HEK293 (cell line): ENCODE data around the gene CFAP119.

ENCODE experiments used
- CTCF ChIA-PET: fragments of 350-600 bp; formaldehyde crosslinking; extraction: SDS; loops from one replicate; lab custom pipeline; 2021; ENCODE audit warnings: antibody characterized with exemption; lab: Yijun Ruan, JAX
- POLR2A ChIA-PET: fragments of 300-600 bp; formaldehyde crosslinking; extraction: SDS; loops from one replicate; lab custom pipeline; 2020; ENCODE audit warnings: antibody characterized with exemption, inconsistent platforms; lab: Yijun Ruan, JAX
- H3K27ac ChIP-seq: fragments of 200-500 bp; sonication (Bioruptor generic); 2 replicates; pipeline ENCODE4 v1.5.1; 2014; ENCODE audit warnings: low read depth, low read length, control low read depth, inconsistent platforms; ENCODE audit errors: extremely low read depth
- H3K36me3 ChIP-seq, 2 experiments: fragments of 200-500 bp in 1 of 2; sonication (Bioruptor generic) in 1 of 2; 1 replicate in 1 of 2; 2 replicates in 1 of 2; pipeline ENCODE4 v1.5.1; 2014 to 2017; ENCODE audit warnings: inconsistent platforms in 2 of 2, low read length in 2 of 2; ENCODE audit not compliant: control insufficient read depth in 2 of 2, insufficient read depth in 1 of 2
- H3K4me1 ChIP-seq: fragments of 200-500 bp; sonication (Bioruptor generic); 2 replicates; pipeline ENCODE4 v1.5.1; 2014; ENCODE audit warnings: mild to moderate bottlenecking, low read length, inconsistent platforms; ENCODE audit not compliant: control insufficient read depth, insufficient read depth
- H3K4me3 ChIP-seq: 2 replicates; pipeline ENCODE4 v1.5.1; 2011; ENCODE audit warnings: low read depth, mild to moderate bottlenecking, control low read depth, low read length, moderate library complexity
- H3K9me3 ChIP-seq: fragments of 200-500 bp; sonication (Bioruptor generic); 2 replicates; pipeline ENCODE4 v1.5.1; 2014; ENCODE audit warnings: low read depth, low read length, inconsistent platforms; ENCODE audit not compliant: control insufficient read depth, insufficient read depth
- HOXD13 ChIP-seq: sonication (generic); formaldehyde crosslinking; IDR thresholded peaks from 2 replicates; pipeline ENCODE4 v1.8.0; 2022; ENCODE audit warnings: missing genetic modification reagents, borderline replicate concordance
- KLF8 ChIP-seq: fragments of 450-650 bp; formaldehyde crosslinking; IDR thresholded peaks from 2 replicates; pipeline ENCODE4 v1.5.1; 2016; ENCODE audit warnings: missing biosample characterization, missing genetic modification characterization
- MZF1 ChIP-seq: fragments of 450-650 bp; formaldehyde crosslinking; IDR thresholded peaks from 2 replicates; pipeline ENCODE4 v1.5.1; 2017; ENCODE audit warnings: missing biosample characterization, missing genetic modification characterization, borderline replicate concordance
- ZBTB10 ChIP-seq: fragments of 450-650 bp; formaldehyde crosslinking; IDR thresholded peaks from 2 replicates; pipeline ENCODE4 v1.5.1; 2016; ENCODE audit warnings: missing biosample characterization, missing genetic modification characterization
- ZBTB17 ChIP-seq: fragments of 450-650 bp; formaldehyde crosslinking; IDR thresholded peaks from 2 replicates; pipeline ENCODE4 v1.5.1; 2016; ENCODE audit warnings: missing biosample characterization, missing genetic modification characterization
- ZBTB20 ChIP-seq: fragments of 450-650 bp; formaldehyde crosslinking; IDR thresholded peaks from 2 replicates; pipeline ENCODE4 v1.5.1; 2016; ENCODE audit warnings: missing biosample characterization, missing genetic modification characterization
- ZFP41 ChIP-seq: fragments of 450-650 bp; formaldehyde crosslinking; IDR thresholded peaks from 2 replicates; pipeline ENCODE4 v1.5.1; 2016; ENCODE audit warnings: missing biosample characterization, missing genetic modification characterization, borderline replicate concordance
- ZNF148 ChIP-seq: fragments of 450-650 bp; formaldehyde crosslinking; IDR thresholded peaks from 2 replicates; pipeline ENCODE4 v1.5.0; 2017; ENCODE audit warnings: missing biosample characterization, missing genetic modification characterization, borderline replicate concordance
- ZNF174 ChIP-seq: fragments of 450-650 bp; formaldehyde crosslinking; IDR thresholded peaks from 2 replicates; pipeline ENCODE4 v1.5.0; 2017; ENCODE audit warnings: missing biosample characterization, mild to moderate bottlenecking, missing genetic modification characterization
- ZNF335 ChIP-seq: fragments of 450-650 bp; formaldehyde crosslinking; conservative IDR thresholded peaks from 2 replicates; pipeline ENCODE4 v1.5.1; 2016; ENCODE audit warnings: missing biosample characterization, missing genetic modification characterization
- ZNF394 ChIP-seq: fragments of 450-650 bp; formaldehyde crosslinking; IDR thresholded peaks from 2 replicates; pipeline ENCODE4 v1.5.1; 2016; ENCODE audit warnings: missing biosample characterization, missing genetic modification characterization, mild to moderate bottlenecking, moderate library complexity, borderline replicate concordance
- ZNF433 ChIP-seq: fragments of 450-650 bp; formaldehyde crosslinking; IDR thresholded peaks from 2 replicates; pipeline ENCODE4 v1.5.1; 2016; ENCODE audit warnings: missing biosample characterization, missing genetic modification characterization, low read depth
- ZNF449 ChIP-seq: fragments of 450-650 bp; formaldehyde crosslinking; IDR thresholded peaks from 2 replicates; pipeline ENCODE4 v1.5.1; 2017; ENCODE audit warnings: missing biosample characterization, mild to moderate bottlenecking, missing genetic modification characterization, moderate library complexity
- ZNF473 ChIP-seq: fragments of 450-650 bp; formaldehyde crosslinking; IDR thresholded peaks from 2 replicates; pipeline ENCODE4 v1.5.1; 2017; ENCODE audit warnings: missing biosample characterization, missing genetic modification characterization
- ZNF530 ChIP-seq: fragments of 450-650 bp; formaldehyde crosslinking; IDR thresholded peaks from 2 replicates; pipeline ENCODE4 v1.5.1; 2016; ENCODE audit warnings: low read depth, missing biosample characterization, missing genetic modification characterization
- ZNF580 ChIP-seq: fragments of 450-650 bp; formaldehyde crosslinking; IDR thresholded peaks from 2 replicates; pipeline ENCODE4 v1.5.1; 2016; ENCODE audit warnings: missing biosample characterization, missing genetic modification characterization
- ZNF654 ChIP-seq: fragments of 450-650 bp; formaldehyde crosslinking; IDR thresholded peaks from 2 replicates; pipeline ENCODE4 v1.5.1; 2016; ENCODE audit warnings: low read depth, missing biosample characterization, missing genetic modification characterization

Gene CFAP119

GRCh38 chr16:30760577-30761426 is 1.1 kb downstream of the CFAP119 start (continued):
- TF ChIP-seq ZBTB10 (tag by site-specific recombination) (no peak), MZF1 (tag by site-specific recombination) (no peak), ZNF580 (tag by site-specific recombination) (no peak)

- no peak overlapping the region for H3K27ac ChIP-seq
- ChIA-PET CTCF (interaction anchor here (0.6 to 1.0 kb wide), 5 partner anchors 17 to 689 kb away, joined by 3 to 4 read pairs (median 3); a partner anchor contains a TSS), POLR2A (interaction anchor here (0.5 to 4.9 kb wide), 6 partner anchors 9 to 64 kb away, joined by 3 to 47 read pairs (median 5); partner anchors contain the start of gene PHKG2)
- peaks cover 5 to 76% of the 10 kb centered on the region in 2 experiments; a peak in 1 of 3 replicates for H3K36me3 ChIP-seq
- H3K4me1 ChIP-seq = peaks cover 4% of the 10 kb centered on the region; the same call in 1 of the 2 replicates
- no peaks in the 10 kb centered on the region for H3K9me3 ChIP-seq
- no peak overlapping the region for H3K4me3 ChIP-seq
- TF ChIP-seq ZNF335 (tag by site-specific recombination) = peak; percentile 53
- TF ChIP-seq ZNF394 (tag by site-specific recombination) = no peak
Observed at GRCh38 chr16:30760001-30760559, 1.8 kb downstream of the CFAP119 start.

- no peaks in the 10 kb centered on the region for H3K9me3 ChIP-seq
- CTCF ChIA-PET = interaction anchor here (1.0 kb wide), 1 partner anchor 18 kb away, joined by 3 read pairs; no protein-coding TSS in a partner anchor
- POLR2A ChIA-PET = interaction anchor here (0.5 to 4.9 kb wide), 3 partner anchors 11 to 381 kb away, joined by 3 to 47 read pairs (median 9); partner anchors contain the start of gene PHKG2
- no peak for TF ChIP-seq ZNF174 (tag by site-specific recombination)
- no peak for TF ChIP-seq ZNF433
- no peak for TF ChIP-seq ZNF148 (tag by site-specific recombination)
- TF ChIP-seq ZBTB20 (tag by site-specific recombination) = no peak
- TF ChIP-seq ZNF473 (tag by site-specific recombination) = no peak
- TF ChIP-seq ZNF449 (tag by site-specific recombination) = no peak
- TF ChIP-seq ZBTB17 = no peak
- TF ChIP-seq KLF8 (tag by site-specific recombination) = no peak
- no peak for TF ChIP-seq ZNF530 (tag by site-specific recombination)
- no peak for TF ChIP-seq ZFP41 (tag by site-specific recombination)
- TF ChIP-seq HOXD13 (CRISPR knock-in tag) = no peak
- TF ChIP-seq ZNF654 (tag by site-specific recombination) = no peak
- no peak overlapping the region for H3K4me3 ChIP-seq
- peaks cover 4% of the 10 kb centered on the region; the same call in 1 of the 2 replicates for H3K4me1 ChIP-seq
- H3K27ac ChIP-seq = no peak overlapping the region
- H3K36me3 ChIP-seq = peaks cover 13 to 76% of the 10 kb centered on the region in 2 experiments; a peak in 2 of 3 replicates
Observed at GRCh38 chr16:30758988-30759491, 2.8 kb downstream of the CFAP119 start.
